HG02623 (cell line): ENCODE measurements around the gene AHI1.
A peak's percentile ranks its signal among the peaks of the same experiment; 100 is the strongest.

Source experiments
- ATAC-seq: cut with Tn5 transposase; IDR thresholded peaks from one replicate; pipeline ENCODE4 v1.9.1; 2021; ENCODE audit warnings: moderate library complexity; ENCODE audit not compliant: unreplicated experiment

AHI1 gene

DNA sequence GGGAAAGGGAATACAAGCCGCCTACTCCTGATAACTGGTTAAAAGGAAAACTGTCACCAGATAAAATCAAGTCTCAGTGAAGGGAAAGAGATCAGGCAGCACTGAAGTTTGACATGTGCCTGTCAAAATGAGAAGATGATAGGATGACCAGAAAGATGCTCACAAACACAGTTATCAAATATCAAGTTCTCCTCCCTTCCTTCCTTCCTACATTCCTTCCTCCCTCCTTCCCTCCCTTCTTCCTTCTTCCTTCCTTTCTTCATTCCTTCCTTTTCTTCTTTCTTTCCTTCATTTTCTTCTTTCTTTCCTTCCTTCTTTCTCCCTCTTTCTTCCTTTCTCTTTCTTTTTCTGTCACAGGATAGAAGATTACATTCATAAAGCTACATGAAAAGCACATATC lies 261.2 kb downstream of the AHI1 start:
- no peak for ATAC-seq

DNA sequence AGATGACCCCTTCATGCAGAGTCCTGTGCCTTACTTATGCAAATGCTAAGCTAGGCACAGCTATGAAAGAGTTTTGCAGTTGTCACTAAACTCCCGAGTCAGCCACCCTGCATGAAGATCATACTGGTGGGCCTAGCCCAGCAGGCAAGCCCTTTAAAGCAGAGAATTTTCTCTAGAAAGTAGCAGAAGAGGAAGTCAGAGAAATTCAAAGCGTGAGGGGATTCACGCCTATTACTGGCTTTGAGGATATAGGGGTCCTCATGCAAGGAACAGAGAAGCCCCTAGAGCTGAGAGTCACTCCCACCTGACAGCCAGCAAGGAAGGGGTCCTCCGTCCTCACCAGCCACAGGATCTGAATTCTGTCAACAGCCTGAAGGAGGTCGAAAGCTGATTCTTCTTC lies 261.8 kb downstream of the AHI1 start:
- ATAC-seq, result no peak

DNA sequence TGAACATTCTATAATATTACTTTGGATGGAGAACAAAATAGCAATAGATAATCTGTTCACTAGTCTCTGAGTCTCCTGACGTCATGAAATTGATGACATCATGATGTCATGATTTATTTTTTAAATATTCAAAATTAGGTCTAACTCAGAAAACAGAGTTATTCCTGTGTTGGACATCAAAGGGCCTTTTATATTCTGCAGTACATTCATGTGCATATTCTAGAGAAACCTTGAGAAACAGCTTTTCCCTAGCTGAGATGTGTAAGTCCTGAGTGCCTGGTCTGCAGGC lies 263.1 kb downstream of the AHI1 start:
- no peak for ATAC-seq

DNA sequence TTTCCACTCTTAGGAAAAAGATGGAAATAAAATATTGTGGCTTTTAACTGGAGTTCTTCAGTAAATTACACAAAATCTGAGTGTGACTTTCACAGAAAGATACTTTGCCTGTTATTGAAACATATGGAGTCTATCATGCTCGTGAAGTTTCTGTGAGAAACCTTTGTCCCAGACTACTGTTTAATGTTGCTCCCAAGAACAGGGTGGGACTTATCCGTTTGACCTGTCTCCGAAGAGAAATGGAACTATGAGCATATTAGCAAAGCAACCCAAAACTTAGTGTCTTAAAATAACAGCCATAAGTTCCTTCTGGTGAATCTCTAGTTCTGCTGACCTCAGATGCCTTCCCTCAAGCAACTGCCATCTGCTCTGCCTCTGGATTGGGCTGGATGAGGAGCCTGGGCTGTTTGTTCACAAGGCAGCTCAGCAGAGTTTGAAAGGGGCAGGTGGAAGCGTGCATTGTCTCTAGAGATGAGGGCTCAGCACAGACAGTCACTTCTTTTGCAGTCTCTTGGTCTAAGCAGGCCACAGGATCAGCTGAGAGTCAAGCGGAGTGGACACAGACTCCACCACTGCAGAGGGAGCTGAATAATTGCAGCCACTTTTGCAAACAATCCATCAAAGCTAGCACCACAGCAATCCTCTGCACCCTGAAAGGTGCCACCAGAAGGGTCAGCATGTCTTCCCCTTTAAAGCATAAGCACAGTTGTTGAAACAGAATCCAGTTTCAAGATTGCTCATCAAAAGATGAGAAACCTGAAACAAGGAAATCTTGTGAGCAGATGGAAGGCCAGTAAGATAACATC lies 263.7 kb downstream of the AHI1 start:
- peak; percentile 50 for ATAC-seq
